8988T (cell line): ENCODE measurements around the gene TCERG1.
"Not testable (repeated sequence)": the region's sequence is repeated elsewhere in the genome, so short reads cannot be mapped to it uniquely, and the experiment has no call there.

Experiments used
- DNase-seq: peaks from one replicate; pipeline ENCODE4 v3.0.0; 2011

TCERG1 gene

DNA sequence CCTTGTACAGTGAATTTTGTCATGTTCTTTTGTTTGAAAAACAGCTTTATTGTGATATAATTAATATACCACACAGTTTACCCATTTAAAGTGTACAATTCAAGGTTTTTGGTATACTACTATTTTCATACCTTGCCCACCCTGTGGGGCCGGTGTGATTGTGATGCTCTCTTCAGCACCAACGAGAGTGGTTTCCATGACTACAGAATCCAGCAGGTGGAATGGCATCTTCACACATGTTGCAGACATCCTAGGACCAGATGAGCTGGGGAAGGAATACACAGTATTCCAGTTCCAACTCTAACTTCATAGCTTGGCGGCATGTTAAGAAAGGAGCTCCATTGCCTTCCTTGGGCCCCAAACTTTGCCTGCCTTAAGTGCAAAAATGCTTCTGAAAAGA, 76.6 kb downstream of the TCERG1 start:
- DNase-seq = no peak

DNA sequence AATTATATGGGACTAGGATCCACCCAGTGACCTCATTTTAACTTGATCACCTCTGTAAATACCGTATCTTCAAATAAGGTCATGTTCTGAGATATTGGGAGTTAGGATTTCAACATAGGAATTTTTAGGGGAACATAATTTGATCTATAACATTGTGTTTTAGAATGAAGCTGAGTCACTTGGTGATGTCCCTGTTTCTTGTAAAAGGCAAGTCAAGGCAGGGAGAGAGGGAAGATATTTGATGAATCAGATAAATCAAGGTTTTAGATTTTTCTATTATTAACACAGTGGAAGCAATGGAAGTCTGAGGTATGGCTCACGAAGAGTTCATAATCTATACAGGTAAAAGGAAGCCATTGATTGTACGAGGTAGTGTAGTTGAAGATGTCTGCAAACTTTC, 80.7 kb downstream of the TCERG1 start:
- no peak for DNase-seq

DNA sequence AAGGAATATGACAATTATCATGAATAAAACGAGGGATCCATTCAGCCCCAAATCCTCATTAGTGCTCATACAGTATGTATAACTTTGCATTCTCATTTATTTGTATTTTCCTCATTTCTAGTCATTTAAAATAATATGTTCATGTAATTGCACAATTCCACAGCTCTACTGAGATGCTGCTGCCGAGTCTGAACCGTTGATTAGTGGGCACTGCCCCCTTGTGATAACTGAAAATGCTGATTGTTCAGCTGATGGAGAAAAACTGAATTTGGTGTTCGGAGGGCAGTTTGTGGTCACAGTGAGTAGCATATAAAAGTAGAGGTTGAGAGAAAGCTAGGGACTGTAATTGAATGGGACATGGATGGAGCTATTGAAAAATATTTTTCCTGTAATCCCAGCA, 81.1 kb downstream of the TCERG1 start:
- no peak for DNase-seq

DNA sequence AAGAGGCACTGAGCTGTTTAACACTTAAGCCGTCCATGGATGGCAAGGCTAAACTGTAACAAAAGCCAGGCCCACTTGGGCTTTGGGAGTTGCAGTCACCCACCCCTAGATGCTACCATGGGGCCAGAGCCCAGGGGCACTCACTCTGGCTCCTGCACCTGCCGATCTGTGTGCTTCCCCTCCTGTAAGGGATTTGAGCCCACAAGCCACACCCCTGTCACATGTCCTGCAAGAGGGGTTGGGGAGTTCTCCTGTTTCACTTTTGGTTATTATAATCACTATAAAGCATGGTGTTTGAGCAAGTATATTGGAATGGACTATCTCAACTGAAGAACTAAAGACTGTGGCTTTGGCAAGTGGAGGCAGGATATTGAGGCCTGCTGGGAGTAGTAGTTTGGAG, 82.9 kb downstream of the TCERG1 start:
- no peak for DNase-seq

DNA sequence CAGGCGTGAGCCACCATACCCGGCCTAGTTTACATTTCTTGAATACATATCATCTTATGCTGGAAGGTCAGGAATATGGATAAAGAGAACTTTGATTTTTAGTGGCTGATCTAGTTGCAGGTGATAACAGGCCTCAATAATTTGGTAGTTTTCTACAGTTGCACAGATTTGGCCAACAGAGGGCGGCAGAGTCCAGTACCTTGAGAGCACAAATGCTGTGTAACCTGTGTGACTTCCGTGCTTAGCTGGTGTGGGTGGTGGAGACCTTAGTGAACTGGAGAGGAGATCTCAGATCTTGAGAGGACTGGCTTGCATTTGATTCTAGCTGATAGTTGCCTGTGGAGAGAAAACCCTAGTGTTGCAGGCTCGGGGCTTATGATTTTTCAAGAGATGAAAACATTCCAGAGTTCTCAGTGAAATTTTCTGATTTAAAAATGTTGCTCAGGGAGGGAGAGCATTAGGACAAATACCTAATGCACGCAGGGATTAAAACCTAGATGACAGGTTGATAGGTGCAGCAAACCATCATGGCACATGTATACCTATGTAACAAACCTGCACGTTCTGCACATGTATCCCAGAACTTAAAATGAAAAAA, 86.2 kb downstream of the TCERG1 start:
- DNase-seq = peak; percentile 37

DNA sequence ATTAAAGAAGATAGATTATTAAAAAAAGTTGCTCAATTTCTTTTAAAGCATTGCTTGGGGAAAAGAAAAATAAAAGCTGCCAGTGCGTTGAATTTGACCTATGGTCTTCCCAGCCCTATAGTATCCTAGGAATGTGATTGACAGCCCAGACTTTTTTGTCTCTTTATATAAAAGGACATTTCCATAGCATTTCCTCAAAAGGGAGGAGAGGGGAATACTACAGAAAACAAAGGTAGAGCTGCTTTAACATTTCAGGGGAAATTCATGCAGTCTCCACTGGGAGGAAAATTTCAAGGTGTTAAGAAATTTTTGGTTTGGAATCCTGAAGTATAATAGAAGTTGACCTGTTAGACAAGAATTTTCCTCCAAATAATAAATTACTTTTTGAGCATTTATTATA, 86.7 kb downstream of the TCERG1 start:
- no peak for DNase-seq

DNA sequence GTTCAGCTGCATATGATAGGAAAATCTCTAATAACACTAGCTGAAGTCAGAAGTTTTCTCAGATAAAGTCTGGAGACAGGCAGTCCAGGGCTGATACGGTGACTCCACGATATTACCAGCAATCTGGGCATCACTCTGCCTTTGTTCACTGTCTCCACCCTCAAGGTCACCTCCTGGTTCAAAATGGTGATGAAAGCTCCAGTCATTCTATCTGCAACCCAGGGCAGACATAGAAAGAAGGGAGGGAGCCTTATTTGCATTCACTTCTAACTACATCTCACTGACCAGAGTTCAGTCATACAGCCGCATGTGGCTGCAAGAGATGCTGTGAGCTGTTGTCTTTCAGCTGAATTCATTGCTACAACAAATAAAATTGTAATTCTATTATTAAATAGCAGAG, 91.3 kb downstream of the TCERG1 start:
- DNase-seq = no peak

DNA sequence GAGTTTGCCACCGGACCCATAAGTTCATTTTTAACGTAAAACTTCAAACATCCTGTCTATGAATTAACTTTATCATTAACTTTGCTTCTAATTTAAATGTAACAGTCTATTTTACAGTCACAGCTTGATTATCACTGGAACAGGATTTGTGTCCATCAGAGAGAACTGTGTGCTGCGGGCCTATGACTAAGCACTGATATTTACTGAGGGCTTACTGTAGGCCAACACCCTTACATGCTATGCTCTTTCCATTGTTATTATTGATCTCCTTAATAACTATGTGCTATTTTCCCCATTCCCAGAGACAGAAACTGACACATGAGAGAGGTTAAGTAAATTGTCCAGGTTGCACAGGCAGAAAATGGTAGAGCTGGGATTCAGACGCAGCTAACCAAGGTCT, 92.8 kb downstream of the TCERG1 start:
- DNase-seq = no peak

DNA sequence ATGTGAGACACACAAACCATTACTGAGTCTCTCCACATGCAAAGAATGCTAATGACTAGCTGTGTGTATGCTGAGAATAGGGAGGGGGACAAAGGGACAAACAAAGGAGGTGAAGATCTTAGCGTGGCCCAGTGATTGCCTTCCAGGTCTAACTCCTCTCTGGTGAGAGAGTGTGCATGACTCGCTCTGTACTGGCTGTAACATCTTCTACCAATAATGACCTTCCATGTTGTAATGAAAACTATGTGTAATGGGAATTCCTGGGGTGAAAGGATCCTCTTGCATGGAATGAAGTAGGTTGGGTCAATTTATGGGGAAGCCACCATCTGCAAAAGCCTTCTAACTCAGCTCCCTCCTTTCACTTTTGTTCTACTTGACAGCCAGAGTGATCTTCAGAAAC, 93.3 kb downstream of the TCERG1 start:
- DNase-seq = no peak

DNA sequence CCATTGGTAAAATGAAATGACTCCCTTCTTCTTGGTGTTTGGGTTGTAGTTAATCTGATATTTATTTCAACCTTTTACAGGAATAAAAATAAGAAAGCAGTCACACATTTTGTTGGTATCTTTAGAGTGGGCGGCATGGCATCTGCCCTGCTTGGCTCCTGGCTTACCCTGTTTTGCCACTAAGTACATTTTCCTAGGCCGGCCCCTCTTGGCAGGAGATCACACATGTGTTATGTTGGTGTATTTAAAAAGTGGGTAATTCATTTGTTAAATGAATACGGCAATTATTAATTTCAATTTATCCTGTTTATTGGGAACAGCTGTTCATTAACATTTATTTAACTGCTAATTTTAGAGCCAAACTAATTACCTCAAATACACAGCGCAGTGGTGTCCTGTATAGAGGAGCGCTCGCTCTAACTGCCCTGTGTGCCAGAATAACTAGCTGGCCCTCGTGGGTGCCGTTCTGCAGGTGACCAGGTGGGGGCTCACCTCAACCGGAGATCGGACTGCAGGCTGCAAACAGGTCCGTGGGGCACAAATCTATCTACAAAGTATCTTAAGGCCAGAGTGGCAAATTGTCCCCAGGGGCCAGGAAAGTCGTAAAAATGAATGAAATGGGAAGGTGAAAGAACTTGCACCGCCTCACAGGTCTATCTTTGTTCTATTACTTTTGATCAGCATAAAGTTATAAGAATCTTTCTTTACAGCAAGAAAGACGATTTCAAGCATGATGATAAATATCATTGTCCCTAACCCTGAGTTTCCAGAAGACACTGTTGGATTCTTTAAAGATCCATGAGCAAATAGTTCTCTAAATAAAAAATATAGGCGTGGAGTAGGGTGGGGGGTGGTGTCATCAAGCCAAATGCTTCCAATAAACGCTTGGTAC, 95.1 kb downstream of the TCERG1 start:
- peak; percentile 26 for DNase-seq

DNA sequence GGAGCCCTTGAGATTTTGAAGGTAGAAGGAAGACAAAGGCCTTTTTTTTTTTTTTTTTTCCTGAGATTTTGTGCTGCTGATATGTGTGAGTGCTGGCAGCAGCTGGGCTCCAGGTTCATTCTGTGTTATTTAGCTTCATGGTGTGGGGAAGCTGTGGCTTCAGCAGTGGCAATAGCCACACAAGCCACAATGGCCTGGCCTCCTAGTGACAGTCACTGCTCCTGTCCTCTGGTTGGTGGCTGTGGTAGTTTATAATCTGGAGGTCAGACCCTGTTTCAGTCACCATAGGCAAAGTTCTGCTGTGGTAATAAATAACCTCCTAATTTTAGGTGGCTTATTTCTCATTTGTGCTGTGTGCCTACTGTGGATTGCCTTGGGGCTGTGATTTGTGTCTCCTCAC, 97.1 kb downstream of the TCERG1 start:
- no peak for DNase-seq

DNA sequence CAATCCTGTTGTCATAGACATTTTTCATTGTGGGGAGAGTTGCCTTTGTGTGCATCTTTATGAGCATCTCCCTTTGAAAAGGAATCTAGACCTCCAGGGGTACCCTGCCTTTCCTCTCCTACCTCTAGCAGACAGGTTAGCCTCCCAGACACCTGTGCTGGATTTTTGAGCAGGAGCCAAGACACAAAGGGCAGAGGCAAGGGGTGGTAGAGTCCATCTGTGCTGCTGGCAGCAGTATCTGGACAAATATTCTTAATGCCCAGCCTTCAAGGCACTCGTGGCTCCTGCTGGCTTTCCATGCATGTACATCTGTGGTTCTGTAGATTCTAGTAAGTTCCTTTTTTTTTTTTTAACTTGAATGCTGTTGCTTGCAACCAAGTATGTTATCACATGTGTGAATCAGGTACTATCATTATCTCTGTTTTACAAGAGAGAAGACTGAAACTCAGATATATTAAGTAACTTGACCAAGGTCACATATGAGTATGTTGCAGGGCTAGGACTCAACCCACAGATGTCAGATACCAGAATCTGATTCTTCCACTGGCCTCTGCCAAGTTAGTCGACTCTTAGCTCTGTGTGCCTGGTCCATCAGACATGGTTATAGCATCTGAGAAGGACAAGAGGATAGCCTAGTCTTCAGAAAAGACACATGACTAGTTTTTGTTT, 101.8 kb downstream of the TCERG1 start:
- no peak for DNase-seq

DNA sequence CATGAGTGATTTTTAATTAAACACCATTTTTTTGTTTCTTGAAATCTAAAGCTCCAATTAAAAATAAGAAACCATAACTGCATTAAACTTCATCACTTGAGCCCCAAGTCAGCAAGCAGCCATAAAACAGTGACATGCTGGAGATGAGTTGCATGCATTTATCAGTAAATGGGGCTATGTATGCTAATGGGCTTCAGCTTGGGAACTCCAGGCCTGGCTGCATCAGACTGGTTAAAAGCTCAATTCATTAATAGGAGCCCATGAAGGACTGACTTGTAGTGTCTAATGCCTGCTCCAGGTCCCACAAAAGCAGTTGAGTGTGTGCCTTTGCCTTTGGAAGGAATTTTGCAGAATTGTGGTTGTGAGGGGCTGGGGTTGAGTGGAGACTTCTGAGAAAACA, 102.5 kb downstream of the TCERG1 start:
- no peak for DNase-seq

DNA sequence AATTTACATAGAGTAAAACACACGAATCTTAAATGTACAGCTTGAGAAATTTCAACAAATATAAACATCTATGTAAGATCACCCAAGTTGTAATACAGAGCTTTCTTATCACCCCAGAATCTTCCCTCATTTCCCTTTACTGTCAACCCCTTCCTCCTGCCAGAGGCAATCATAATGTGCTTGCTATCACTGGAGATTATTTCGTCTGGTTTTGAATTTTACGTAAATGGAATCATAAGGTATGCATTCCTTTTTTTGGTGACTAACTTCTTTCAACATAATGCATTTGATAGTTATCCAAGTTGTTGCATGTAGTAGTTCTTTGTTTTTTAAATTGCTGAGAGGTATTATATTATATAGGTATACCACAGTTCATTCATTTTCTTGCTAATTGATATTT, 106.3 kb downstream of the TCERG1 start:
- DNase-seq = no peak

DNA sequence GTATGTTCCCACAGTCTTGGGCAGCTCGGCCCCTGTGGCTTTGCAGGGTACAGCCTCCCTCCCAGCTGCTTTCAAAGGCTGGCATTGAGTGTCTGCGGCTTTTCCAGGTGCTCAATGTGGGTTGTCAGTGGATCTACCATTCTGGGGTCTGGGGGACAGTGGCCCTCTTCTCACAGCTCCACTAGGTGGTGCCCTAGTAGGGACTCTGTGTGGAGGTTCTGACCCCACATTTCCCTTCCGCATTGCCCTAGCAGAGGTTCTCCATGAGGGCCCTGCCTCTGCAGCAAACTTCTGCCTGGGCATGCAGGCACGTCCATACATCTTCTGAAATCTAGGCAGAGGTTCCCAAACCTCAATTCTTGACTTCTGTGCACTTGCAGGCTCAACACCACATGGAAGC, 109.8 kb downstream of the TCERG1 start:
- DNase-seq = not testable (repeated sequence)

DNA sequence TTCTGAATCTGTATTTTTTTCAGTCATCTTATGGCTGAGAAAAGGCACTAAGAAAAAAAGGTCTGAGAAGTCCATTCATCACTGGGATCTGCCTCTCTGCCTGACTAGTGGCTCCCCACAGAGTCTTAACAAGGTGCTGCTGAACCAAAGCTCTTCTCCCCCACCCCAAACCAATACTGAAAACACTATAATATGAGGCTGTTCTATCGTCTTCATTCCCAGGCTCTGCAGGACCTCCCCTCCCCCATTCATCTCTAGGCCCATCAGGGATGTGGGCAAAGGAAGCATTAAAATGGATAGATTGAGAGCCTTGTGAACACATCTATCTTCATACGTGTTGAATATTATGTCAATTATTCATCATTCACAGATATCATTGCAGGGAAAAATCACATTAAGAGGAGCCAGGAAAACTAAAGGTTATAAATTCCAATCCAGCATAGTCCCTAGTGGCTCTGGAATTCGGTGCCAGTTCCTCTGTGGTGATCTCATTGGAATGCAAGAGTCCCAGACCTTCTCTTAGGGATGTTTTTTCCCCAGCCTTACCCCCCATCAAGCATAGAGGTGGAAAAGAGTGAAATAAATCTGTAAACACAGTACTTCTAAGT, 113.2 kb downstream of the TCERG1 start:
- peak; percentile 31 for DNase-seq
